GM11168 (cell line): ENCODE measurements around the gene EEF1AKMT4.

Experiments used
- in situ Hi-C: fragments of 300-500 bp; cut with MboI; formaldehyde crosslinking; loops from one replicate; pipeline ENCODE4 v1.12.0; 2022; ENCODE audit warnings: low sequenced_read_pairs; ENCODE audit not compliant: unreplicated experiment

EEF1AKMT4 gene

GRCh38 chr3:184291044-184291737 is 41.7 kb downstream of the EEF1AKMT4 start:
- in situ Hi-C loops: no loop called here

- in situ Hi-C loops: no loop called here
Observed at GRCh38 chr3:184291738-184292445, 42.4 kb downstream of the EEF1AKMT4 start.

- in situ Hi-C loops: no loop called here
Observed at GRCh38 chr3:184295771-184296170, 46.3 kb downstream of the EEF1AKMT4 start.

- in situ Hi-C loops: no loop called here
Observed at GRCh38 chr3:184296616-184297015, 47.1 kb downstream of the EEF1AKMT4 start.

GRCh38 chr3:184298759-184299487 is 49.5 kb downstream of the EEF1AKMT4 start, which contains the start of gene PSMD2:
Gene PSMD2 (plus strand): TSS chr3:184299241. CDS start chr3:184299267, 26 bp downstream.
- in situ Hi-C loops: no loop called here

GRCh38 chr3:184299488-184300377 is 50.3 kb downstream of the EEF1AKMT4 start:
- in situ Hi-C loops: no loop called here

GRCh38 chr3:184300378-184300720 is 50.9 kb downstream of the EEF1AKMT4 start:
- in situ Hi-C loops: no loop called here

GRCh38 chr3:184305577-184305976 is 56.1 kb downstream of the EEF1AKMT4 start:
- in situ Hi-C loops: no loop called here

- in situ Hi-C loops: no loop called here
Observed at GRCh38 chr3:184306341-184306972, 57.0 kb downstream of the EEF1AKMT4 start.

- in situ Hi-C loops: no loop called here
Observed at GRCh38 chr3:184307915-184308314, 58.4 kb downstream of the EEF1AKMT4 start.
